K562 (cell line): ENCODE results near the gene GNG7. TPM values are rescaled to one million over a fixed set of nuclear protein-coding genes. Genes with fewer than 3 reads are reported as not detected.

ENCODE experiments used
- ILK ChIP-seq: fragments of 450-650 bp; IDR thresholded peaks from 2 replicates; pipeline ENCODE4 v1.6.1; 2016; ENCODE audit warnings: missing genetic modification characterization, low read depth, mild to moderate bottlenecking, missing compliant biosample characterization, moderate library complexity, borderline replicate concordance
- polyA plus RNA-seq, 8 experiments: library from polyadenylated mRNA; depleted of rRNA in 4 of 8; stranded (reverse) in 5 of 8; unstranded in 3 of 8; fragments of >200 nt; fragmentation: Nextera tagmentation in 2 of 8; fragmentation: Illumina TruSeq in 1 of 8; extraction: Ambion mirVana in 2 of 8; extraction: Trizol in 1 of 8; gene quantifications; 2 replicates each; pipeline versions ENCODE4 v1.2.1 to v1.2.3, GENCODE V29; 2011 to 2014; ENCODE audit warnings: inconsistent platforms in 1 of 8, missing spikeins in 1 of 8
- total RNA-seq, 7 experiments: library from RNA; depleted of rRNA in 6 of 7; stranded (reverse); fragments of >200 nt in 6 of 7; fragmentation: Illumina TruSeq in 2 of 7; extraction: Trizol in 2 of 7; gene quantifications; 2 replicates each; pipeline versions ENCODE4 v1.2.1 to v1.2.3, GENCODE V29; 2011 to 2021; ENCODE audit warnings: low replicate concordance in 1 of 7
- TF ChIP-seq, protein P1 (sequence below), 3 experiments: fragments of 200-800 bp in 1 of 3; fragments of 250-450 bp in 1 of 3; fragments of 450-650 bp in 1 of 3; sonication (Bioruptor Pico) in 1 of 3; sonication (Bioruptor generic) in 1 of 3; formaldehyde crosslinking in 1 of 3; IDR thresholded peaks; 2 replicates each; pipeline versions ENCODE4 v1.6.1 to v1.8.0; 2016 to 2022; ENCODE audit warnings: mild to moderate bottlenecking in 2 of 3, missing genetic modification characterization in 2 of 3, missing compliant biosample characterization in 1 of 3, moderate library complexity in 1 of 3
- TF ChIP-seq, protein P2 (sequence below): sonication (generic); formaldehyde crosslinking; IDR thresholded peaks from 2 replicates; pipeline ENCODE4 v1.8.0; 2022; ENCODE audit warnings: mild to moderate bottlenecking, missing genetic modification reagents

GNG7 gene
- total and polyA plus RNA-seq, 9 of the 15 experiments (the other 6 are each of a cell fraction or from before 2014, with no cell fraction given): 0.01 to 0.20 (median 0.06) TPM; not detected in 1

DNA sequence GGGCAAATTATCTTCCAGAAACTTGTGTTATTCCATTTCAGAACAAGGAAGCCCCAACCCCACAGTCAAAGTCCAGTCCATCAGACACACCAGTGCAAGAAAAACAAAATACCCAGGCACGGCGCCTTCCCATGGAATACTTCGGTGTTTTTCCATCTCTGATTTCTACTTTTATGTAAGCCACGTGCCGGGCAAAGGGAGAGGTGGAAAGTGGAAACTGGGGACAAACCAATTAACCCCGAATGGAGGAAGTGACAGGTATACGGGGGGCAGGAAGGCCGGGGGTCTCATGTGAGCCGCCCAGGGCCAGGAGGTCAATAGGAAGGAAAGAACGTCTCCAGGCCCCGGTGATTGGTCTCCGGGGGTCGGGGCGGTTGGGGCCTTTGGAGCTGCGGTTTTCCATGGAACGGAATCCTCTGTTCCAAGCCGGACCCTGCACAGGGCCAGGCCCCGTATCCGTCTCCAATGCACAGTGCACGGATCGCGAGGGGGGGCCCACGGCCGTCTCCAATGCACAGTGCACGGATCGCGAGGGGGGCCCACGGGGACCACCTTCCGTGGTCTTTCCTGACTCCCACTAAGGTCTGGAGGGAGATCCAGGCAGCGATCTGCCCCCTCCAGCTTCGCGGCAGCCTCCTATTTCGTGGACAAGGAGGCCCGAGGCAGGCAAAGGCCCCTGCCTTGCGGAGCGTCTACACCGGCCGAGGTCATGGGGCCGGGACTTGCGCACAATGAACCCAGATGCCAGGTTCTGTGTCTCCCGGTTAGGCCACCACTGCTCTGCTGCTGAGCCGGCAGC is 146.9 kb downstream of the GNG7 start (continued):
- TF ChIP-seq, protein P1, sequence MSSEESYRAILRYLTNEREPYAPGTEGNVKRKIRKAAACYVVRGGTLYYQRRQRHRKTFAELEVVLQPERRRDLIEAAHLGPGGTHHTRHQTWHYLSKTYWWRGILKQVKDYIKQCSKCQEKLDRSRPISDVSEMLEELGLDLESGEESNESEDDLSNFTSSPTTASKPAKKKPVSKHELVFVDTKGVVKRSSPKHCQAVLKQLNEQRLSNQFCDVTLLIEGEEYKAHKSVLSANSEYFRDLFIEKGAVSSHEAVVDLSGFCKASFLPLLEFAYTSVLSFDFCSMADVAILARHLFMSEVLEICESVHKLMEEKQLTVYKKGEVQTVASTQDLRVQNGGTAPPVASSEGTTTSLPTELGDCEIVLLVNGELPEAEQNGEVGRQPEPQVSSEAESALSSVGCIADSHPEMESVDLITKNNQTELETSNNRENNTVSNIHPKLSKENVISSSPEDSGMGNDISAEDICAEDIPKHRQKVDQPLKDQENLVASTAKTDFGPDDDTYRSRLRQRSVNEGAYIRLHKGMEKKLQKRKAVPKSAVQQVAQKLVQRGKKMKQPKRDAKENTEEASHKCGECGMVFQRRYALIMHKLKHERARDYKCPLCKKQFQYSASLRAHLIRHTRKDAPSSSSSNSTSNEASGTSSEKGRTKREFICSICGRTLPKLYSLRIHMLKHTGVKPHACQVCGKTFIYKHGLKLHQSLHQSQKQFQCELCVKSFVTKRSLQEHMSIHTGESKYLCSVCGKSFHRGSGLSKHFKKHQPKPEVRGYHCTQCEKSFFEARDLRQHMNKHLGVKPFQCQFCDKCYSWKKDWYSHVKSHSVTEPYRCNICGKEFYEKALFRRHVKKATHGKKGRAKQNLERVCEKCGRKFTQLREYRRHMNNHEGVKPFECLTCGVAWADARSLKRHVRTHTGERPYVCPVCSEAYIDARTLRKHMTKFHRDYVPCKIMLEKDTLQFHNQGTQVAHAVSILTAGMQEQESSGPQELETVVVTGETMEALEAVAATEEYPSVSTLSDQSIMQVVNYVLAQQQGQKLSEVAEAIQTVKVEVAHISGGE (CRISPR knock-in tag; IDR thresholded peaks at IDR 0.05): no peak
- no peak for TF ChIP-seq ILK (tag)
- TF ChIP-seq, protein P2, sequence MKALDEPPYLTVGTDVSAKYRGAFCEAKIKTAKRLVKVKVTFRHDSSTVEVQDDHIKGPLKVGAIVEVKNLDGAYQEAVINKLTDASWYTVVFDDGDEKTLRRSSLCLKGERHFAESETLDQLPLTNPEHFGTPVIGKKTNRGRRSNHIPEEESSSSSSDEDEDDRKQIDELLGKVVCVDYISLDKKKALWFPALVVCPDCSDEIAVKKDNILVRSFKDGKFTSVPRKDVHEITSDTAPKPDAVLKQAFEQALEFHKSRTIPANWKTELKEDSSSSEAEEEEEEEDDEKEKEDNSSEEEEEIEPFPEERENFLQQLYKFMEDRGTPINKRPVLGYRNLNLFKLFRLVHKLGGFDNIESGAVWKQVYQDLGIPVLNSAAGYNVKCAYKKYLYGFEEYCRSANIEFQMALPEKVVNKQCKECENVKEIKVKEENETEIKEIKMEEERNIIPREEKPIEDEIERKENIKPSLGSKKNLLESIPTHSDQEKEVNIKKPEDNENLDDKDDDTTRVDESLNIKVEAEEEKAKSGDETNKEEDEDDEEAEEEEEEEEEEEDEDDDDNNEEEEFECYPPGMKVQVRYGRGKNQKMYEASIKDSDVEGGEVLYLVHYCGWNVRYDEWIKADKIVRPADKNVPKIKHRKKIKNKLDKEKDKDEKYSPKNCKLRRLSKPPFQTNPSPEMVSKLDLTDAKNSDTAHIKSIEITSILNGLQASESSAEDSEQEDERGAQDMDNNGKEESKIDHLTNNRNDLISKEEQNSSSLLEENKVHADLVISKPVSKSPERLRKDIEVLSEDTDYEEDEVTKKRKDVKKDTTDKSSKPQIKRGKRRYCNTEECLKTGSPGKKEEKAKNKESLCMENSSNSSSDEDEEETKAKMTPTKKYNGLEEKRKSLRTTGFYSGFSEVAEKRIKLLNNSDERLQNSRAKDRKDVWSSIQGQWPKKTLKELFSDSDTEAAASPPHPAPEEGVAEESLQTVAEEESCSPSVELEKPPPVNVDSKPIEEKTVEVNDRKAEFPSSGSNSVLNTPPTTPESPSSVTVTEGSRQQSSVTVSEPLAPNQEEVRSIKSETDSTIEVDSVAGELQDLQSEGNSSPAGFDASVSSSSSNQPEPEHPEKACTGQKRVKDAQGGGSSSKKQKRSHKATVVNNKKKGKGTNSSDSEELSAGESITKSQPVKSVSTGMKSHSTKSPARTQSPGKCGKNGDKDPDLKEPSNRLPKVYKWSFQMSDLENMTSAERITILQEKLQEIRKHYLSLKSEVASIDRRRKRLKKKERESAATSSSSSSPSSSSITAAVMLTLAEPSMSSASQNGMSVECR: no peak
